Endometrial microvascular endothelial cells (primary cell): ENCODE data around the gene SLC25A17. TPM values are rescaled to one million over a fixed set of nuclear protein-coding genes. Genes with fewer than 3 reads are reported as not detected.
"Not testable (repeated sequence)": the region's sequence is repeated elsewhere in the genome, so short reads cannot be mapped to it uniquely, and the experiment has no call there.

Experiments used
- in situ Hi-C: cut with HindIII; loops from 2 replicates; pipeline ENCODE4 v1.10.0; 2017; ENCODE audit warnings: low sequenced_read_pairs, low pct_unique_long_range_greater_than_20kb; ENCODE audit errors: inconsistent ontology term
- total RNA-seq: library from RNA; depleted of rRNA; stranded (reverse); fragments of >200 nt; gene quantifications from one replicate; pipeline ENCODE4 v1.2.3, GENCODE V29; 2015; ENCODE audit errors: inconsistent ontology term

SLC25A17 gene
- 31.0 TPM for total RNA-seq

DNA sequence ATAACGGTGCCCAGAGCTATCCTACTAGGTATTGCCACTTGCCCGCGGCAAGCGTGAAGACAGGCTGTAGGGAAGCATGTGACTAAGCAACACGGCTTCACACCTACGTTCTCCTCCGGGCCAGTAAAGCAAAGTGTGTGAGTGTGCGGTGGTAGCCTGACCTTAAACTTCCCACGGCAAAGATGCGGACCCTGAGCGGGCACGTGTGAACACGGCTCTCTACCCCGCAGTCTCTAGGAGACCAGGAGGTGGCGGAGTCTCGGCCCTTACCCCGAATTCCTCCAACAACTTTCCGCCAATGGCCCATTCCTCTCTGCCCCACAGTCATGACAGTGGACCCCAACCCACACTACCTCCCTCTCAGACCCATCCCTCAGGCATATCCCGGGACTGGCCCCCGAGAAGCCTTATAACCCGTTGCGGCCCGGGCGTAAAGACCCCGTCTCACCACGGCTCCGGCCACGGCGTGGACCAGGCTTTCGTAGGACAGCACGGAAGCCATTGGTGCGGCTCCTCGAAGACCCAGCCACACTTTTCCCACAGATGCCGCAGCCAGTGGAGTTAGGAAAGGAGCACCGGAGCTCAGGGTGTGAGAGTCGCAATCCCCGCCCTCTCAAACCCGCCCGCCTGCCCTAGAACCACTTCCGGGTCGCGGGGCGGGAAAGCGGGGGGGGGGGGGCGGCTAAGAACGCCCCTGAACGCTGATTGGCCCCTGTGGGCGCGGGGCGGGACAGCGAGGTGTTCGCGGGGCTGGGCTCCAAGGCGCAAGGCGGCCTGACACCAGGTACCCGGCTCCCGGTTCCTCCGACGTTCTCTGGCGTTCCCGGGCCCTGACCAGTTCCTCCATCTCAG, at the start of gene SLC25A17:
SLC25A17 (minus strand) TSS at position 600 of the 852 bp plus-strand sequence; CDS start at position 502, 98 bp downstream.
- in situ Hi-C loops = no loop called here

DNA sequence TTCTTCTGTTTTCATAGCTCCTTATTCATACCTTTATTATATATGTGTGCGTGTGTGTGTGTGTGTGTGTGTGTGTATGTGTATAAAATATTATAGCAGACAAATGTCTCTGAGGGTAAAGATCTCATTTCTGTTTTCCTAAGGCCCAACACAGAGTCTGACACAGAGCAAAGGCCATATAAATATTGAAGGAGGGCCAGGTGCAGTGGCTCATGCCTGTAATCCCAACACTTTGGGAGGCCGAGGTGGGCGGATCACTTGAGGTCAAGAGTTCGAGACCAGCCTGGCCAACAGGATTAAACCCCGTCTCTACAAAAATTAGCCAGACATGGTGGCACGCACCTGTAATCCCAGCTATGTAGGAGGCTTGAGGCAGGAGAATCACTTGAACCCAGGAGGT, 49.2 kb upstream of the SLC25A17 start:
- in situ Hi-C loops = not testable (repeated sequence)

DNA sequence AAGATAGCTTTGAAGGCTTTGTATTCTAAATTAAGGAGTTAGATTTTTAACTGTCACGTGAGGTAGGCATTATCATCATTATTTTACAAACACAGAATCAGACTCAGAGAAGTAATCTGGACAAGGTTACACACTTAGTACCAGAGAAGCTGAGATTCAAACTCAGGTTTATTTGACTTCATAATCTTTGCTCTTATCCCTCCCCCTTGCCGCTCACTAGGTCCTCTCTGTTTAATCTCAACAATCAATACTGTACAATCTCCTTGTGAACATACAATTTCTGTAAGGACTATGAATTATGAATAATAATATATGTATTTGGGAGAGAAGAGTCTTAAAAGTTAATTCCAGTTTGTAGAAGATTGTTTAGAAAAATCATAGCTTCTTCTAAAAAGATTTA, 48.0 kb upstream of the SLC25A17 start:
- in situ Hi-C loops = no loop called here

GRCh38 chr22:40862537-40862936, 43.4 kb upstream of the SLC25A17 start:
- in situ Hi-C loops = no loop called here

DNA sequence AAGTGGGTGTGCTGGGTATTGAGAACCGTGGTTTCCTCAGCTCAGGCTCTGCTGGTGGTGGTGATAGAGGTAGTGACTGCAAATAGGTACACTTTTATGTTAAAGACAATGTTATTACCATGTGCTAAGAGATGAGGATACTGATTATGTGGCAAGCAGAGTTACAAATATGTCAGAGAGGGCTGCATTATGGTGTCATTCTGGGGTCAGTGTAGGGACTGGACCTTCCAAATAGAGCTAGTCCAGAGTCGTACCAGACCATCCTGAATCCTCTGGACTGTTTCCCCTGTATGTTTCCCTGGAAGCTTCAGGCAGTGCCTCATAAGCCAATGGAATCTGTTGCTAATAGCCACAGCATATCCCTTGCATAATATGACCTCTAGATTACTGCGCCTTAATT, 42.9 kb upstream of the SLC25A17 start, which contains the start of gene DNAJB7:
DNAJB7 (minus strand) TSS at position 101 of the 400 bp plus-strand sequence. CDS start 119 bp downstream, outside the sequence.
- in situ Hi-C loops = no loop called here

GRCh38 chr22:40857309-40857855, 38.2 kb upstream of the SLC25A17 start:
- in situ Hi-C loops = no loop called here

GRCh38 chr22:40856513-40857308, 37.6 kb upstream of the SLC25A17 start, which contains the start of the genes ST13 and XPNPEP3:
Gene ST13, minus strand, starts transcription at chr22:40856639. Its CDS starts 99 bp downstream, at chr22:40856540.
Gene XPNPEP3, plus strand, starts transcription at chr22:40857148. Its CDS starts 34 bp downstream, at chr22:40857182.
- in situ Hi-C loops = no loop called here

GRCh38 chr22:40855979-40856512, 36.9 kb upstream of the SLC25A17 start:
- in situ Hi-C loops = no loop called here

GRCh38 chr22:40855071-40855978, 36.2 kb upstream of the SLC25A17 start:
- in situ Hi-C loops = no loop called here

GRCh38 chr22:40853961-40854360, 34.8 kb upstream of the SLC25A17 start:
- in situ Hi-C loops = no loop called here

DNA sequence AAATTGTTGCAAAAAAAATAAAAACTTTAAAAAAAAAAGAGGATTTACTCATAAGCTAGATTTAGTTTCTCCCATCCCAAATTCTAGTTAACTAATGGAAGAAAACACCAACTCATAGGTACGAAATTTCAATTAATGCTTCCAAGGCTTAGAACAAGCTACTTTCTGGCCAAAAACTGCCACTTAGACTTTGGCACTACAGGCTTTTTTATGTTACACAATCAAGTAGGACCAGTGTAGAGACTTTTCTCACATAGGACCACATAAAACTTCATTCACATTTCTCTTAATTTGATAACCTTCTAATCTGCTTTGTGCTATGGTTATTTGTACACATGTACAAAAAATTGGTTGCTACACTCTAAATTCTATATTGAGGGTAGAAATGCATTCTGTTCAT, 34.2 kb upstream of the SLC25A17 start:
- in situ Hi-C loops = no loop called here

- in situ Hi-C loops = not testable (repeated sequence)
Measured at GRCh38 chr22:40845816-40846215, 26.7 kb upstream of the SLC25A17 start.

GRCh38 chr22:40844951-40845350, 25.8 kb upstream of the SLC25A17 start:
- in situ Hi-C loops = no loop called here

DNA sequence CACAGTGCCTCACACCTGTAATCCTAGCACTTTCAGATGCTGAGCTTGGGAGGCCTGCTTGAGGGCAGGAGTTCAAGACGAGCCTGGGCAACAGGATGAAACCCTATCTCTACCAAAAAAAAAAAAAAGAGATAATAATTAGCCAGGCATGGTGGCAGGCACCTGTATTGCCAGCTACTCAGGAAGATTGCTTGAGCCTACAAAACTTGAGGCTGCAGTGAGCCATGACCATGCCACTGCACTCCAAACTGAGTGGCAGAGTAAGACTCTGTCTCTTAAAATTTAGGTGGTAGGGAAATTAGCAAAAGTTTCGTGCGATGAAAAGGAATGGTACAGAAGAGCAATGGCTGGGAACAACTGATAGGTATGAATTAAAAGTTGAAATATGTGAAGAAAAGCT, 19.3 kb upstream of the SLC25A17 start:
- in situ Hi-C loops = no loop called here

GRCh38 chr22:40834619-40835018, 15.5 kb upstream of the SLC25A17 start:
- in situ Hi-C loops = no loop called here

DNA sequence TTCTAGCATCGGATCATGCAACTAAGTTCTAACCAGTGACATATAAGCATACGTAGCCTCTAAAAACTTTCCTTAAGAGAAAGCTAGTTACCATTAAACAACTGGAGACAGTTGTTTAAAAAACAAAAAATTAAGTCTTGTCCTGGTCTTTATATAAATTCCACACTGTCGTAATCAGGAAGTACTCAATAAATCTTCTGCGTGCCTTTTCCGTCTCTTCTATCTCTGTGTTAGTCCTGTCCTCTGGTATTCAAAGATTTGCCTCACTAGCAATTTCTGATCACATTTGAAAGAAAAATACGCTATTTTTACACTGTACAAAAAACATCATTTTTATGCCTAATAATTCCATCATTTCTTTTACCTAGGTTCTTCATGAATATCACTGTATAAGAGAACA, 10.0 kb upstream of the SLC25A17 start:
- in situ Hi-C loops = no loop called here

- in situ Hi-C loops = no loop called here
Measured at GRCh38 chr22:40826984-40827741, 8.0 kb upstream of the SLC25A17 start.
